HG03139 (cell line): ENCODE measurements around the gene EPS8L2.
A peak's percentile ranks its signal among the peaks of the same experiment; 100 is the strongest.
"Not testable (repeated sequence)": the region's sequence is repeated elsewhere in the genome, so short reads cannot be mapped to it uniquely, and the experiment has no call there.

Experiments
- ATAC-seq: cut with Tn5 transposase; IDR thresholded peaks from one replicate; pipeline ENCODE4 v1.9.1; 2021; ENCODE audit not compliant: unreplicated experiment

EPS8L2 gene

GRCh38 chr11:689625-690024, 16.4 kb upstream of the EPS8L2 start:
- no peak for ATAC-seq

GRCh38 chr11:690244-690643, 15.8 kb upstream of the EPS8L2 start:
- not testable (repeated sequence) for ATAC-seq

GRCh38 chr11:690738-691633, 15.0 kb upstream of the EPS8L2 start:
- ATAC-seq: no peak

GRCh38 chr11:691710-692590, 14.1 kb upstream of the EPS8L2 start:
- no peak for ATAC-seq

- ATAC-seq: no peak
Observed at GRCh38 chr11:692824-693414, 13.1 kb upstream of the EPS8L2 start.

GRCh38 chr11:693415-693831, 12.6 kb upstream of the EPS8L2 start:
- no peak for ATAC-seq

- no peak for ATAC-seq
Observed at GRCh38 chr11:693887-694562, 12.0 kb upstream of the EPS8L2 start.

GRCh38 chr11:694563-695287, 11.3 kb upstream of the EPS8L2 start, which contains the start of gene DEAF1:
DEAF1 (minus strand) TSS chr11:695222; CDS start chr11:695047, 175 bp downstream.
- ATAC-seq: peak; percentile 74

- no peak for ATAC-seq
Observed at GRCh38 chr11:695288-695537, 10.8 kb upstream of the EPS8L2 start.

GRCh38 chr11:695538-696248, 10.3 kb upstream of the EPS8L2 start, which contains the start of gene TMEM80:
TMEM80 (plus strand) TSS chr11:695816; CDS start chr11:695828, 12 bp downstream.
- ATAC-seq: peak; percentile 59

GRCh38 chr11:696955-697491, 9.0 kb upstream of the EPS8L2 start:
- ATAC-seq: no peak

GRCh38 chr11:697811-698311, 8.2 kb upstream of the EPS8L2 start:
- ATAC-seq: no peak

GRCh38 chr11:698493-699115, 7.4 kb upstream of the EPS8L2 start:
- no peak for ATAC-seq

- no peak for ATAC-seq
Observed at GRCh38 chr11:699116-699508, 6.9 kb upstream of the EPS8L2 start.

GRCh38 chr11:699753-700152, 6.3 kb upstream of the EPS8L2 start:
- no peak for ATAC-seq

GRCh38 chr11:701741-702461, 4.1 kb upstream of the EPS8L2 start:
- no peak for ATAC-seq

GRCh38 chr11:702462-703461, 3.3 kb upstream of the EPS8L2 start:
- no peak for ATAC-seq
